Mesendoderm (in vitro differentiated cells): Measurements from ENCODE around the gene DEUP1.

ENCODE experiments used
- DNase-seq: peaks from one replicate; pipeline ENCODE4 v3.0.0; 2013
- H2AK5ac ChIP-seq: 2 replicates; pipeline ENCODE4 v1.6.1; 2013; ENCODE audit warnings: low read length, inconsistent platforms
- H2BK120ac ChIP-seq: 2 replicates; pipeline ENCODE4 v1.6.1; 2013; ENCODE audit warnings: low read depth, mild to moderate bottlenecking, low read length, moderate library complexity, mixed read lengths
- H2BK15ac ChIP-seq: replicated peaks from 2 replicates; pipeline ENCODE4 v1.6.1; 2013; ENCODE audit warnings: low read depth, mild to moderate bottlenecking, moderate library complexity
- H2BK5ac ChIP-seq: 2 replicates; pipeline ENCODE4 v1.6.1; 2013; ENCODE audit warnings: low read length, inconsistent platforms
- H3K18ac ChIP-seq: 2 replicates; pipeline ENCODE4 v1.6.1; 2013; ENCODE audit warnings: mild to moderate bottlenecking, low read length, mixed read lengths
- H3K23ac ChIP-seq: one replicate; pipeline ENCODE4 v1.6.1; 2013; ENCODE audit warnings: low read length
- H3K27ac ChIP-seq: 2 replicates; pipeline ENCODE4 v1.5.1; 2013; ENCODE audit warnings: low read depth, mild to moderate bottlenecking, inconsistent platforms, low read length, moderate library complexity
- H3K27me3 ChIP-seq: 2 replicates; pipeline ENCODE4 v1.6.1; 2013; ENCODE audit warnings: low read length, control low read depth, mild to moderate bottlenecking, inconsistent platforms; ENCODE audit not compliant: insufficient read depth, poor library complexity
- H3K36me3 ChIP-seq: 2 replicates; pipeline ENCODE4 v1.6.1; 2013; ENCODE audit warnings: low read length, inconsistent platforms; ENCODE audit not compliant: control insufficient read depth, insufficient read depth
- H3K4ac ChIP-seq: one replicate; pipeline ENCODE4 v1.6.1; 2013; ENCODE audit warnings: low read depth, mild to moderate bottlenecking, low read length, moderate library complexity
- H3K4me1 ChIP-seq: 2 replicates; pipeline ENCODE4 v1.6.1; 2013; ENCODE audit warnings: low read depth, low read length, inconsistent platforms; ENCODE audit not compliant: control insufficient read depth
- H3K4me2 ChIP-seq: 2 replicates; pipeline ENCODE4 v1.6.1; 2013; ENCODE audit warnings: low read length
- H3K4me3 ChIP-seq: 2 replicates; pipeline ENCODE4 v1.5.1; 2013; ENCODE audit warnings: mild to moderate bottlenecking, low read length
- H3K56ac ChIP-seq: one replicate; pipeline ENCODE4 v1.6.1; 2013; ENCODE audit warnings: low read length
- H3K79me1 ChIP-seq: 2 replicates; pipeline ENCODE4 v1.6.1; 2013; ENCODE audit warnings: low read length, inconsistent platforms
- H3K79me2 ChIP-seq: 2 replicates; pipeline ENCODE4 v1.6.1; 2013; ENCODE audit warnings: mild to moderate bottlenecking, low read length; ENCODE audit not compliant: control insufficient read depth, insufficient read depth
- H3K9ac ChIP-seq: 2 replicates; pipeline ENCODE4 v1.6.1; 2013; ENCODE audit warnings: low read length, inconsistent platforms
- H4K5ac ChIP-seq: one replicate; pipeline ENCODE4 v1.6.1; 2013; ENCODE audit warnings: low read length
- H4K8ac ChIP-seq: one replicate; pipeline ENCODE4 v1.6.1; 2013; ENCODE audit warnings: low read depth, mild to moderate bottlenecking, control low read depth, low read length, moderate library complexity
- whole genome bisulfite sequencing: extraction: QIAGEN DNeasy Blood & Tissue Kit; methylation state at CpG from one replicate; pipeline ENCODE4 v1.1.7; 2013; ENCODE audit warnings: low lambda C conversion rate, missing lambda C conversion rate; ENCODE audit not compliant: insufficient coverage; ENCODE audit errors: extremely low coverage; 5-methylcytosine and 5-hydroxymethylcytosine counted together

DEUP1 gene

GRCh38 chr11:93478841-93479240 is 148.3 kb downstream of the DEUP1 start:
- no peaks in the 10 kb centered on the region for H3K36me3 ChIP-seq
- H3K4me2 ChIP-seq, result no peak overlapping the region
- no peak for DNase-seq
- no peak overlapping the region for H4K8ac ChIP-seq
- H3K27ac ChIP-seq, result no peak overlapping the region
- no peak overlapping the region for H3K4me3 ChIP-seq
- H3K18ac ChIP-seq, result no peak overlapping the region
- H2AK5ac ChIP-seq, result no peak overlapping the region
- WGBS, result no CpG with 5 or more reads among the region's 19 CpGs
- H2BK15ac ChIP-seq, result no peak overlapping the region
- no peak overlapping the region for H3K56ac ChIP-seq
- H3K27me3 ChIP-seq, result no peaks in the 10 kb centered on the region
- H3K9ac ChIP-seq, result no peak overlapping the region
- no peak overlapping the region for H4K5ac ChIP-seq
- peaks cover 4% of the 10 kb centered on the region for H3K79me1 ChIP-seq
- H3K4ac ChIP-seq, result no peak overlapping the region
- H3K4me1 ChIP-seq, result peaks cover 11% of the 10 kb centered on the region
- no peak overlapping the region for H3K23ac ChIP-seq
- H2BK120ac ChIP-seq, result no peak overlapping the region
- H2BK5ac ChIP-seq, result no peak overlapping the region
- no peaks in the 10 kb centered on the region for H3K79me2 ChIP-seq

- Histone ChIP-seq H3K4ac (no peak overlapping the region), H4K5ac (no peak overlapping the region), H3K4me2 (no peak overlapping the region), H3K18ac (no peak overlapping the region), H4K8ac (no peak overlapping the region), H2AK5ac (no peak overlapping the region), H3K4me3 (no peak overlapping the region), H3K23ac (no peak overlapping the region), H2BK5ac (no peak overlapping the region), H3K4me1 (peaks cover 11% of the 10 kb centered on the region), H2BK15ac (no peak overlapping the region), H2BK120ac (no peak overlapping the region), H3K36me3 (no peaks in the 10 kb centered on the region), H3K56ac (no peak overlapping the region), H3K79me2 (no peaks in the 10 kb centered on the region), H3K79me1 (peaks cover 4% of the 10 kb centered on the region), H3K27me3 (no peaks in the 10 kb centered on the region), H3K9ac (no peak overlapping the region), H3K27ac (no peak overlapping the region)
- no CpG with 5 or more reads among the region's 6 CpGs for WGBS
- no peak for DNase-seq
These were observed 149.7 kb downstream of the DEUP1 start for GRCh38 chr11:93480256-93480655.

GRCh38 chr11:93480756-93481155 is 150.2 kb downstream of the DEUP1 start:
- Histone ChIP-seq H3K4me1 (peaks cover 11% of the 10 kb centered on the region), H2BK15ac (no peak overlapping the region), H3K18ac (no peak overlapping the region), H3K56ac (no peak overlapping the region), H3K4me2 (no peak overlapping the region), H4K8ac (no peak overlapping the region), H3K27ac (no peak overlapping the region), H4K5ac (no peak overlapping the region), H3K9ac (no peak overlapping the region), H3K36me3 (no peaks in the 10 kb centered on the region), H2BK120ac (no peak overlapping the region), H3K4ac (no peak overlapping the region), H3K79me2 (no peaks in the 10 kb centered on the region), H3K79me1 (peaks cover 6% of the 10 kb centered on the region), H3K4me3 (no peak overlapping the region), H3K23ac (no peak overlapping the region), H2BK5ac (no peak overlapping the region), H3K27me3 (no peaks in the 10 kb centered on the region), H2AK5ac (no peak overlapping the region)
- DNase-seq, result no peak
- no CpG with 5 or more reads among the region's 1 CpG for WGBS

GRCh38 chr11:93481279-93481678 is 150.7 kb downstream of the DEUP1 start:
- Histone ChIP-seq H3K79me2 (no peaks in the 10 kb centered on the region), H3K4ac (no peak overlapping the region), H3K27me3 (no peaks in the 10 kb centered on the region), H3K4me1 (peaks cover 11% of the 10 kb centered on the region), H3K18ac (no peak overlapping the region), H3K4me3 (no peak overlapping the region), H2AK5ac (no peak overlapping the region), H2BK120ac (no peak overlapping the region), H3K56ac (no peak overlapping the region), H3K4me2 (no peak overlapping the region), H2BK5ac (no peak overlapping the region), H3K79me1 (peaks cover 6% of the 10 kb centered on the region), H4K5ac (no peak overlapping the region), H4K8ac (no peak overlapping the region), H3K23ac (no peak overlapping the region), H3K36me3 (no peaks in the 10 kb centered on the region), H3K9ac (no peak overlapping the region), H3K27ac (no peak overlapping the region), H2BK15ac (no peak overlapping the region)
- WGBS, result no CpG with 5 or more reads among the region's 16 CpGs
- no peak for DNase-seq

GRCh38 chr11:93481696-93482095 is 151.2 kb downstream of the DEUP1 start:
- Histone ChIP-seq H4K8ac (no peak overlapping the region), H3K27me3 (no peaks in the 10 kb centered on the region), H3K56ac (no peak overlapping the region), H3K36me3 (no peaks in the 10 kb centered on the region), H3K9ac (no peak overlapping the region), H2BK120ac (no peak overlapping the region), H3K4me3 (no peak overlapping the region), H3K4me2 (no peak overlapping the region), H3K79me1 (peaks cover 9% of the 10 kb centered on the region), H2BK15ac (no peak overlapping the region), H3K27ac (no peak overlapping the region), H3K18ac (no peak overlapping the region), H3K79me2 (no peaks in the 10 kb centered on the region), H3K23ac (no peak overlapping the region), H4K5ac (no peak overlapping the region), H3K4me1 (peaks cover 11% of the 10 kb centered on the region), H2AK5ac (no peak overlapping the region), H2BK5ac (no peak overlapping the region), H3K4ac (no peak overlapping the region)
- DNase-seq, result no peak
- no CpG with 5 or more reads among the region's 6 CpGs for WGBS

GRCh38 chr11:93482556-93482955 is 152.0 kb downstream of the DEUP1 start:
- Histone ChIP-seq H3K18ac (no peak overlapping the region), H2BK15ac (no peak overlapping the region), H3K27ac (no peak overlapping the region), H3K4me3 (no peak overlapping the region), H3K23ac (no peak overlapping the region), H3K79me2 (no peaks in the 10 kb centered on the region), H3K4me1 (peaks cover 8% of the 10 kb centered on the region), H3K79me1 (peaks cover 12% of the 10 kb centered on the region), H3K4ac (no peak overlapping the region), H3K4me2 (no peak overlapping the region), H4K8ac (no peak overlapping the region), H3K9ac (no peak overlapping the region), H2BK5ac (no peak overlapping the region), H3K56ac (no peak overlapping the region), H2AK5ac (no peak overlapping the region), H3K27me3 (no peaks in the 10 kb centered on the region), H3K36me3 (no peaks in the 10 kb centered on the region), H2BK120ac (no peak overlapping the region), H4K5ac (no peak overlapping the region)
- DNase-seq, result no peak
- no CpG with 5 or more reads among the region's 10 CpGs for WGBS
